Activated CD4-positive, alpha-beta T cell treated with anti-CD3 and anti-CD28 coated beads, Interleukin-2, amount 50 U/mL, for 48 hours (primary cell): ENCODE measurements around the gene RRN3.
"Not testable (repeated sequence)": the region's sequence is repeated elsewhere in the genome, so short reads cannot be mapped to it uniquely, and the experiment has no call there.

Source experiments
- DNase-seq, 2 experiments: peaks; one replicate each; pipeline ENCODE4 v3.0.0-alpha.2; 2020

Gene RRN3

DNA sequence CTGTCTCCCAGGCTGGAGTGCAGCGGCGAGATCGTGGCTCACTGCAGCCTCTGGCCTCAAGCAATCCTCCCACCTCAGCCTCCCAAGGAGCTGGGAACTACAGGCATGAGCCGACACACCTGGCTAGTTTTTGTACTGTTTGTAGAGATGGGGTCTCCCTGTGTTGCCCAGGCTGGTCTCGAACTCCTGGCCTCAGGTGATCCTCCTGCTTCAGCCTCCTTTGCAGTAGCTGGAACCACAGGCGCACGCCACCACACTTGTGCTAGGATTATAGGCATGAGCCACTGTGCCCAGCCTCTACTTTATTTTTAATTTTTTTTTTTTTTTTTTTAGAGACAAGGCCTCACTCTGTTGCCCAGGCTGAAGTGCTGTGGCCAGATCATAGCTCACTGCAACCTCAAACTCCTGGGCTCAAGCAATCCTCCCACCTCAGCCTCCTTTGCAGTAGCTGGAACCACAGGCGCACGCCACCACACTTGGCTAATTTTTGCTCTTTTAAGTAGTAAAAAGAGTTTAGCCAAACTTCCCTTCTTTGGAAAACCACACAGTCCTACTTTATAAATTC is 42.6 kb downstream of the RRN3 start:
- DNase-seq, result no peak

DNA sequence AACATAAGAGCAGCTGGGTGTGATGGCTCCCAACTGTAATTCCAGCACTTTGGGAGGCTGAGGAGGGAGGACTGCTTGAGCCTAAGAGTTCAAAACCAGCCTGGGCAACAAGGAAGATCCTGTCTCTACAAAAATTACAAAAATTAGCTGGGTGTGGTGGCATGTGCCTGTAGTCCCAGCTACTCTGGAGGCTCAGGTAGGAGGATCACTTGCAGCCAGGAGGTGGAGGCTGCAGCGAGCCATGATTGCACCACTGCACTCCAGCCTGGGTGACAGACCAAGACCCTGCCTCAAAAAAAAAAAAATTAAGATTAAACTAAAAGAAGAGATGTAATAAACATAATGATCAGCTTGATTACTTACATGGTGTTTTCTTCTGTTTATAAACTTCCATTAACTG is 43.6 kb downstream of the RRN3 start:
- not testable (repeated sequence) for DNase-seq

DNA sequence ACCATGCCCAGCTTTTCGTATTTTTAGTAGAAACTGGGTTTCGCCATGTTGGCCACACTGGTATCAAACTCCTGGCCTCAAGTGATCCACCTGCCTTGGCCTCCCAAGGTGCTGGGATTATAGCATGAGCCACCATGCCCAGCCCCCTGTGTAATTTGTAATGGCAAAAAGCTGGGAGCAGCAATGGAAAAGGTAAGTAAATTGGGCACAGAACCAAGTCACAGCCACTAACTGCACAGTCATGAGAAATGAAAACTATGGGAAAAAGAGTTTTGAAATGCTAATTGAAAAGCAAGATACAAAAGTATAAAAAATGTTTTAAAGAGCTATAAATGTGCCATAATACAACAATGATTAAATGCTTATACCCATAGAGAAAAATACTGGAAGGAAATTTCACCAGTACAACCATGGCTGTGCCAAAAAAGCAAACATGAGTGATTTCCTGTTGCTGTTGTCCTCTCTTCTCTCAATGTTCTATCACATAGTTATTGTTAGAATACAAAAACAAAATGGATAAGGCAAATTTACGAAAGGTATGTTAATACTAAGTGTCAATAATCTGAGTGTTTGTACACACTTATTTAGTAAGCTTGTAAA is 44.4 kb downstream of the RRN3 start:
- no peak for DNase-seq

DNA sequence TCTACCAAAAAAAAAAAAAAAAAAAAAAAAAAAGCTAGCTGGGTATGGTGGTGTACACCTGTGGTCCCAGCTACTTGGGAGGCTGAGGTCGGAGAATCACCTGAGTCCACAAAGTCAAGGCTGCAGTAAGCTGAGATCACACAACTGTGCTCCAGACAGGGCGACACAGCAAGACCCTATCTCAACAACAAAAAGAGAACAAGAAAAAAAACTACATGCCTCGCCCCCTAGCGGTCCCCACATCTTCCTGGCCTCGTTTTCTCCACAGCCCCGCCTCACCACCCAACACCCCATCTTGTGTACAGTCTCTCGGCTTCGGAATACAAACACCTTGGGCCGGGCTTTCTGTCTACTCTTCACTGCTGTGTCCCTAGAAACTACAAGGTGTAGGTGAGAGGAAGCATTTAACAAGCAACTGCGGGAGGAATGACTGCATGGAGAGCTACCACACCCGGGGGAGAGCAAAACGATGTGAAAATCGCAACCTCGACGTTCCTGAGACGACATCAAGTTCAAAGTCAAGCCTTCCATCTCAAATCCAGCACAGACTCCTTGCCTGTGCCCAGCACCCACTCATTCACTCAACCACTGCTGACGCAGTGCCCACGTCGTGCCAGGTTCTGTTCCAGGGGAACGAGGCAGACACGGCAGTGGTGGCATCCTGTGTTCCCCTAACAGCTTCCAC is 47.2 kb downstream of the RRN3 start:
- no peak for DNase-seq

DNA sequence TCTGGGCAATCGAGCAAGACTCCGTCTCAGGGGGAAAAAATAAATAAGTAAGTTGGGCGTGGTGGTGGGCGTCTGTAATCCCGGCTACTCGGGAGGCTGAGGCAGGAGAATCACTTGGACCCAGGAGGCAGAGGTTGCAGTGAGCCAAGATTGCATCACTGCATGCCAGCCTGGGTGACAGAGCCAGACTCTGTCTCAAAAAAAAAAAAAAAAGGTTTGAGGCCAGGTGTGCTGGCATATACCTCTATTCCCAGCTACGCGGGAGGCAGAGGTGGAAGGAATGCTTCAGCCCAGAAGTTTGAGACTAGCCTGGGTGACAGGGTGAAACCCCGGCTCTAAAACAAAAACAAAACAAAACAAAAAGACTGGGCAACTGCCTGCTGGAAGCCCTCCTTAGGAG is 48.8 kb downstream of the RRN3 start:
- not testable (repeated sequence) for DNase-seq

DNA sequence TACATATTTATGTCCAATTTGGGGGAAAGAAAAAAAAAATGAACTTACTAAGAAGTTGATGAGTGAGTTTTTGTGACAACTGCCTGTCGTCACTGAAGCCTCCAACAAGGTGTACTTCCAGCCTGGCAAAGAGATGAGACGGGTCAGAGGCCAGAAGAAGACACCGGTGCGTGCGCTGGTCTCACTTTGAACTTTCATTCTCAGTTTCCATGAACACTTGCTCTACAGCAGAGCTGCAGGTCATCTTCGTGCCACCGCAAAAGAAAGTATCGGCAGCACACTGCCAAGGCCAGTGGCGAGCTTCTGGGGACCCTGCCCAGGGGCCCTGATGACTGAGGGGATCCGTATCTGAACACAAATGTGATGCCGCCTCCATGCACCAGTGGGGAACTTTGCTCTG is 49.8 kb downstream of the RRN3 start:
- DNase-seq, result no peak

DNA sequence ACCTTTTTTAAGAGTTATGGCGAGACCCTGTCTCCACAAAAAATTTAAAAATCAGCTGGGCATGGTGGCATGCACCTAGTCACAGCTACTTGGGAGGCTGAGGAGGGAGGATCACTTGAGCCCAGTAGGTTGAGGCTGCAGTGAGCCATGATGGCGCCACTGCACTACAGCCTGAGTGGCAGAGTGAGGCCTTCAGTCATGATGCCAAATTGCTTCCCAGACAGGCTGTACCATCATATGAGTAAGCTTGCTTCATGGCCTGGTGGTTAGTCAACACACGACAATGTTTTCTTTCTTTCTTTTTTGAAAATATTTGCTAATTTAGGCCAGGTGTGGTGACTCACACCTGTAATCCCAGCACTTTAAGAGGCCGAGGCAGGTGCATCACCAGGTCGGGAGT is 50.7 kb downstream of the RRN3 start:
- no peak for DNase-seq

DNA sequence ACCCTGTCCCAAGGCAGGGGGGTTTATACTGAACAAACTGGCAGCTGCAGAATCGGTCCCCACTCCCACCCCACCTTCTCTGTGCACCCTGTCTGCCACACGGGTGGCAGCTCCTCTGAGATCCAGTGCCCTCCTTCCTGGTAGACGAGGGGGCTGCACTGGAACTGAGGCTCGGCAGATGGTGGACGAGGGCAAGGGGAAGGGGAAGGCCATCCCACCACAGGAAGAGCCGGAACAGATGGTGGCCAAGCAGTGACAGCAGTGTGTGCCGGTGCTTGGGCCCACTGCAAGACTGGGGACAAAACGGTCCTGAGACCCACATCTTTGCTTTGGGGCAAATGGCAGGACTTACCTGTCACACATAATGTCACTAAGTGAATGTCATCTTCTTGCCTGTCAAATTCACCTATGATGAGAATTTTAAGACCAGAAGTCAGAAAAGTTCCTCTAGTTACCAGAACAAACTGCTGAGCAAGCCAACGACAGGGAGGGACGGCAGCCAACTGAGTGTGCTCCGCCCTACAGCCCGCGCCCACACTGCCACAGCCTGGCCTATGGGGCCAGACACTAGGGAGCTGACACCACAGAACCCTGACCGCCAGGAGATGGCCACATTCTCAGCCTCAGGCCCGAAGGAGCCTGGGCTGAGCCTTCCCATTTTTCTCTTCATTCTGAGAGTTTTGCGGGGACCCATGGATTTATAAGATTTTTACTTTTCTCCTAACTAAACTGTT is 52.6 kb downstream of the RRN3 start:
- DNase-seq, result no peak

DNA sequence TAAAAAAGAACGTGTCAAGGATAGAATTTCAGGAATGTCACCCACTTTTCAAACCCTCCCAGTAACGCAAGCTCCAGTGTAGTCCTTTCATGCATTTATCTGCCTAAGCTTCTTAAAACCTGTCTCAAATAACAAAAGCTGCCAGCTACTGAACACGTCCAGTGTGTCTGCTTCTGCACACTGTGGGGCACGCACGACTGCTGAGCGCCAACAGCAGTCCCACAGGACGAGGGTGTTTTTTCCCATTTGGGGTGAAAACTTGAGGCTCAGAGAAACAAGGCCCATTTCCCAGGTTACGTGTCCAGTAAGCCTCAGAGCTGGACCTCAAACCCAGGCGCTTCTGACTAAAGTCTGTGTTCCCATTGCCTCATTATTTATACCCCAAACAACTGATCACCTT is 55.4 kb downstream of the RRN3 start:
- DNase-seq, result no peak

DNA sequence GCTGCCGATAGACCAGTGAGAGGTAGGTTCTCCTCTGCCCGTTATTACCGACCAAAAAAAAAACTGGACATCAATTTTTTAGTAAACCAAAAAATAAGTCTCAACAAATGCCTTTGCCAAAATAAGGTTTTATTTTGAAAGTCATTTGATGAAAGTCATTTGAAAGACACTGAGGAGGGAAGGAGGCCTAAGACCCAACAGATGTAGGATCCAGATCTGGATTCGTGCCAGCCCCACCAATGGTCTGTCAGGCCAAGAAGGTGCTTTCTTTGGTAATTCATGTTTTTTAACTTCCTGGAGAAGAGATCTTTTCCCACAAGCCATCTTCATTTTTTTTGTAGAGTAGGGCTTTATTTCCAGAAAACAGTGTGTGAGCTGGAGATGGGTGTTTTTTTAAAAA is 56.3 kb downstream of the RRN3 start:
- no peak for DNase-seq

DNA sequence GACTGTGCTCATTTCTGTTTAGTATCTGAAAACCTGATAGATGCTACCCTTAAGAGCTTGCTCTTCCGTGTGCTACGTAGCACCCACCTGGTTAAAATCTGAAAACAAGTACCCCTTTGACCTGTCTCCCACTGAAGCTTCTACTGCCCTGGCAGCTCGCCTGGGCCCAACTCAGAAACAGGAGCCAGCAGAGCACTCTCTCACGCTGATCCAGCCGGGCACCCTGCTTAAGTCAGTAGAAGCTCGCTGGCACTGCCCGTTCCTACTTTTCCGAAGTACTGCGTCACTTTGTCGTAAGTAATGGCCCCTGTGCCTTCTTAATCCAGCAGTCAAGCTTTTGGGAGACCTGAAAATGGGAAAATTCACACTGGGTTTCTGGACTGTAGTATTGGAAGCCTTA is 57.1 kb downstream of the RRN3 start:
- no peak for DNase-seq

DNA sequence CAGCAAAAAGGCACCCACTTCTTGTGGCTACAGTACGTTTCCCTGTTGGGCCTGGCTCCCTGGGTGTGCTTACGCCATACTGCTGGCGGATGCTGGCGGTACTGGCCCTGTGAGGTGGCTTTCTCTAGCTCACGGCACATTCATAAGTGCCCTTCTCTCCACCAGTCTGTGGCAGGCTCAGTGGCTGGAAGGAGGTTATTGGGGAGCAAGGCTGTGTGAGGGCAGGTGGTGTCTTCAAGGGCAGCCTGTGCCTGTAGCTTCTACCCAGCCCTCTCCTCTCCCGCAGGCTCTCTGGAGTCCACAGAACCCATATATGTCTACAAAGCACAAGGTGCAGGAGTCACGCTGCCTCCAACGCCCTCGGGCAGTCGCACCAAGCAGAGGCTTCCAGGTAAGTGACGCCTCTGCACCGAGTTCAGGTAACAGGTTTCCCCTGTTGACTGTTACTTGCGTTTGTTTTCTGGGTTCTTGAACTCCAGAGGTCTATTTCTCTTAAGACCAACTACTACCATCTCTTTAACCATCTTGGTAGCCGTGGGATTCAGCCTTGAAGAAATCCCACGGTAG is 58.8 kb downstream of the RRN3 start:
- no peak for DNase-seq

DNA sequence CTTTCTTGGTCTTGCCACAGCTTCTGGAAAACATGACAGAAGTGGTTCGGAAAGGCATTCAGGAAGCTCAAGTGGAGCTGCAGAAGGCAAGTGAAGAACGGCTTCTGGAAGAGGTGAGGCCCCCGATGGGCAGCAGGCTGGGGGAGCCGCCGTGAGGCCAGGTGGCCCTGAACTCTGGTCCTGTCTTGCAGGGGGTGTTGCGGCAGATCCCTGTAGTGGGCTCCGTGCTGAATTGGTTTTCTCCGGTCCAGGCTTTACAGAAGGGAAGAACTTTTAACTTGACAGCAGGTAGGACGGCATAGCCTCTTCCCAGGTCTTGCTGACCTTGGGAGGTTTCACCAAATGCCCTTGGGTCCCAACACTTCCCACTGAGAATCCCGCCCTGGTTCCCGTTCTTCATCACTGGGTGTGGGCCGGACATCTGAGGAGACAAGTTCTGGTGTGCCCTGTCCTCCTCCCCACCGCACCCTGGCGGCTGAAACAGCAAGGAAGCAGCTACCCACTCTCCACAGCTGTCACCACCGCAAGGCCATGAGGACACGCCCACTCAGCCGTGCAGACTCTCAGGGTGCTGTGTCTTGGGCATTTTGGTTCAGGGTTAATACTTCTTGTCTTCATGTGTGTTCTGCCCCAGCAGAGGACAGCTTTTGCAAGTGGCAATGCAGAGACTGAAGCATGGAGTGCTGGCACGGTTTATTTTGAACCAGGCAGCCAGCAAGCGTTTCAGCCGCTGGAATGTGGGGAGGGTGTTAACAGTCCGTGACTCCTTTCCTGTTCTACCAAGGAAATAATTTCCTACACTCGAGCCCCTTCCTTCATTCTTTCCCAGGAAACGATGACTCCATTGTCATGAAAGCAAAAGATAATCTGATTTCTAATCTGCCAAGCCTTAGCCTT is 59.6 kb downstream of the RRN3 start:
- DNase-seq, result no peak

DNA sequence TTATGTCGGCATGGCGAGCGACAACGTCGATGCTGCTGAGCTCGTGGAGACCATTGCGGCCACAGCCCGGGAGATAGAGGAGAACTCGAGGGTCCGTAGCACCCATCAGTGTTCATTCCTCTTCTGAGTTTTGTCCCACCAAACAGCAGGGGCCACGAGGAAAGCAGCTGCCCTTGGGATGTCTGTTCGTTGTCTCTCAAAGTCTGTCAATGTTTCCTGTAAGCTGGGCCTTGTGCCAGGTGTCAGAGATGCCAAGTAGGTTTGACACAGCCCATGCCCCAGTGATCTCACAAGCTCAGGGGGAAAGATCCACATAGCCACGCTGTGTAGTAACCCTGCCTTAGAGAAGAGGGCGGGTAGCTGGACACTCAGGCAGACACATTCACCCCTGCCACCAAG is 60.8 kb downstream of the RRN3 start:
- DNase-seq, result no peak

DNA sequence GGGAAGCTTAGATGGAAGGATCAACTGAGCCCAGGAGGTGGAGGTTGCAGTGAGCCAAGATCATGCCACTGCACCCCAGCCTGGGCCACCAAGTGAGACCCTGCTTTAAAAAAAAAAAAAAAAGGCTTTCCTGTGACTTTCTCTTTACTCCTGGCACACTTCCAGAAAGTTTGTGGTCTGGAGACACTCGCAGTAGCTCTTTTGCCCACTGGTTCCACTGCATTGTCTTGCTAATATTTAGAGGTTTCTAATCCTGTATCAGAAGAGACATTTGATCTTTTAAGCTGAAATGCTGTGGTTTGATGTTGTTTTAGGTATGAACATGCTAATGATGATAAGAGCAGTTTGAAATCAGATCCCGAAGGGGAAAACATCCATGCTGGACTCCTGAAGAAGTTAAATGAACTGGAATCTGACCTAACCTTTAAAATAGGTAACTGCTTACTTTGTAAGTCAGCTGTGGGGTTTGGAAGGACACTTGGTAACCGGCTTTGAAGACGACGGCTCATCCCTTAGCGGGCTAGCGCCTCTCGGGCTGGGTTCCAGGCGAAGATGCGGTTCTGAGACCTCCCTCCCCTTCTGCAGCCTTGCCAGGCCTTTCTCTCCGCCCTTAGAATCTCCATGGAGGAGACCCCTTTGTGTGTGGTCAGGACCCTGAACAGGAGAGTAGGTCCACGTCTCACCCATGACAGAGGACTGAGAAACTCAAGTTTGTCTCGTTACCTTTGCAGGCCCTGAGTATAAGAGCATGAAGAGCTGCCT is 61.3 kb downstream of the RRN3 start:
- DNase-seq, result no peak

DNA sequence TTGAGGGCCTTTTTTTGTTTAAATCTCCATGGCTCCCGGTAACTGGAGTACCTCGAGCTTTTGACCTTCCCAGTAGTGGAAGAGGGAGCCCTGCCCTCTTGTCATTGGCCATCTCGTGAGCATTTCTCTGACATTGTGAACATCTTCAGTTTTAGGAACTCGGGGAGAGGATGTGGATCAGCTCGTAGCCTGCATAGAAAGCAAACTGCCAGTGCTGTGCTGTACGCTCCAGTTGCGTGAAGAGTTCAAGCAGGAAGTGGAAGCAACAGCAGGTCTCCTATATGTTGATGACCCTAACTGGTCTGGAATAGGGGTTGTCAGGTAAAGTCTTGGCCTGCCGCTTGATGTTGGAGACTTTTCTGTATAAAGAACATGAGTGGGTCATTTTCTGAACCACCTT is 62.5 kb downstream of the RRN3 start:
- DNase-seq, result no peak

DNA sequence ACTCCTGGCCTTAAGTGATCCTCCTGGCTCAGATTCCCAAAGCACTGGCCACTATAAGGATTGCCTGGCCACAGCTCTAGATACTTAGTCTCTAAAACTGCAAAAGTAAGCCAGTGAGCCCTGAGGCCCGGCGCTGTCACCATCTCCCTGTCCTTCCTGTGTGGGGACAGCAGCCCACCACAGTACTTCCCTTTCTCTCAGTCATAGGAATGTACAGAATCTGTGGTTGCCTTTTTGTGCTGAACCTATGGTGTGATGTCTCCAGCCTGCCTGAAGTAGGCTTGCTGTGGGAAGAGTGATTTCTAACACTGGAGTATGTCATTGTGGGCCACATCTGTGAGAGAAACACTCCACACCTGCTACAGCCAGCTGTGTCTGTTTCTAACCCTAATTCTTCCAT is 62.9 kb downstream of the RRN3 start:
- DNase-seq, result no peak

DNA sequence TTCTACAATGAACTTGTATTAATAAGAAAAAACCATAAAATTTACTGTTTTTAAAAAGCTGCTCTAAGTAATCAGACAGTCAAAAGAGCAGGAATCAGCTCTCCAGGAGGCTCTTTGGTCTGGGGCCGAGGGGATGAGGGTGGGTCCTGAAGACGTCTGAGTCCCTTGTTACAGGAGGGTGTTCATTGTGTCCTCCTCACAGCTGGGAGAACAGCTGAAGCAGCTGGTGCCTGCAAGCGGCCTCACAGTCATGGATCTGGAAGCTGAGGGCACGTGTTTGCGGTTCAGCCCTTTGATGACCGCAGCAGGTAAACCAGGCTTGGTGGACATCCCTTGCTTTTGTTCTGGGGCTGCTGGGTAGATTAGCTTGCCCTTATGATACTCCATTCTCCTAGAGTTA is 64.3 kb downstream of the RRN3 start:
- not testable (repeated sequence) for DNase-seq

DNA sequence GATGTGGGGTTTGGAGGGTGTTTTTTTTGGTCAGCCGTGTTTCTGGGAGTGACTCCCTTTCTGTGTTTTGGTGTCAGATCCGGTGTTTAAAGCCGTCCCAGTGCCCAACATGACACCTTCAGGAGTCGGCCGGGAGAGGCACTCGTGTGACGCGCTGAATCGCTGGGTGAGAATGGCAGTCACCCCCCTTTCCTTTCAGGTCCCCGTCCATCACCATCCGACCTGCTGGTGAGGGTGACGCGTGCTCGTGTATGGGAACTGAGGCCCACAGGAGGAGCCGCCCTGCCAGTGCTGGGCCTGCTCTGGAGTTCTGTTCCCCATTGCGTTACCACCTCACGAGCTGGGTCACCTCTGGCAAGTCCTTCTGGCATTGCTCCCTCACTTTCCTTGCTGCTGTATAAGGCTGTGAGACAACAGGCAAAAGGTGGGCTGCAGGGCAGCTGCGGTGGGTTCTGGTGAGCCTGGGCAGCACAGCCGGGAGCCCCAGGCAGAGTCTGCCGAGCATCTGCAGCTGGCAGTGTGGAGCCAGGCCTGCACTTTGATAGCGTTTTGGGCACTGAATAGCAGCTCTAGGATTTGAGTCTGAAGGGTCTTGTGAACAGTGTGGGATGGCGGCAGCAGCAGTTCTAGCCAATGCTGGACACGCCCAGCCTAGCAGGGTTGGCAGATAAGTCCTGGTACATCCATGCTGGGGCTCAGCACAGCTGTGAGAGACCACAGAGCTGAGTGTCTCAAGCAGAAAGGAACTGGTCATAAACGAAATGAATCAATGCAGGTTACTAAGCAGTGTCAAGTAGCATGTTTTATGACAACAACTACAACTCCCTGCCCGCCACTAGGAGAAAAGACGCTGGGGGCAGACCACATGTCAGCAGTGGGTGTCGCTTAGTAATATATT is 65.0 kb downstream of the RRN3 start:
- not testable (repeated sequence) for DNase-seq

DNA sequence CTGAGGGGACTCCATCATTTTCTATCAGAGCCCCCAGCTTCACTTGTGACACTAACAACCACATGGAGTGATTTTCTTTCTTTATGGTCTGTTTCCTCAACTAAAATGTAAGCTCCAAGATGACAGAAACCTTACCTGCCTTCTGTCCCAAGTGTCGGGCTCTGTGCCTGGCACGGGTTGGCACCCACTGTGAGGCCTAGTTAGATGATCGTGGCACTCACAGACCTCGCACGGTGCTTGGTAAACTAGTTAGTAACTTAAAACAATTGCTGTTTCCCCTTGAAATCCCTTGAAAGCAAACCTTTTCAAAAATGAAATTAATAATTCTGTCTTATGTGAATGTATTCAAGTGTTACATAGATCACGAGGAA is 65.7 kb downstream of the RRN3 start:
- DNase-seq, result not testable (repeated sequence)
